Suprapubic skin (tissue), 4 donors: ENCODE results near the gene NINL. TPM values are rescaled to one million over a fixed set of nuclear protein-coding genes. Genes with fewer than 3 reads are reported as not detected.

Experiments used
- DNase-seq, 2 donors: peaks; one replicate each; pipeline ENCODE4 v3.0.0-alpha.2; 2019; ENCODE audit warnings: low spot score in 2 of 2
- H3K27ac ChIP-seq: fragments of 200-600 bp; sonication (generic); one replicate; pipeline ENCODE4 v1.5.1; 2019
- H3K27me3 ChIP-seq: fragments of 200-600 bp; sonication (generic); one replicate; pipeline ENCODE4 v1.5.1; 2019
- H3K36me3 ChIP-seq: fragments of 200-600 bp; sonication (generic); one replicate; pipeline ENCODE4 v1.5.1; 2019
- H3K4me1 ChIP-seq: fragments of 200-600 bp; sonication (generic); one replicate; pipeline ENCODE4 v1.5.1; 2019
- H3K4me3 ChIP-seq: fragments of 200-600 bp; sonication (generic); one replicate; pipeline ENCODE4 v1.5.1; 2019; ENCODE audit warnings: mild to moderate bottlenecking
- H3K9me3 ChIP-seq: fragments of 200-600 bp; sonication (generic); one replicate; pipeline ENCODE4 v1.5.1; 2019
- CTCF ChIP-seq, 2 donors: fragments of 200-600 bp in 1 of 2; fragments of 450-650 bp in 1 of 2; sonication (generic) in 1 of 2; IDR thresholded peaks; one replicate each; pipeline ENCODE4 v1.5.1; 2016 to 2019; ENCODE audit warnings: antibody characterized with exemption in 2 of 2, mild to moderate bottlenecking in 1 of 2, moderate library complexity in 1 of 2
- EP300 ChIP-seq: sonication (generic); formaldehyde crosslinking; IDR thresholded peaks from one replicate; pipeline ENCODE4 v1.6.1; 2017; ENCODE audit warnings: antibody characterized with exemption
- POLR2A ChIP-seq, 2 donors: fragments of 450-650 bp; IDR thresholded peaks; one replicate each; pipeline ENCODE4 v1.6.1; 2017; ENCODE audit warnings: antibody characterized with exemption in 2 of 2, mild to moderate bottlenecking in 2 of 2, moderate library complexity in 2 of 2
- POLR2AphosphoS5 ChIP-seq, 3 donors: sonication (generic); formaldehyde crosslinking; IDR thresholded peaks; one replicate each; pipeline ENCODE4 v1.6.1; 2017; ENCODE audit warnings: antibody characterized with exemption in 3 of 3
- WGBS: methylation state at CpG from one replicate; pipeline ENCODE4 v1.1.5; 2018; 5-methylcytosine and 5-hydroxymethylcytosine counted together
- total RNA-seq, 4 donors: library from RNA; depleted of rRNA; stranded (reverse); fragments of >200 nt; gene quantifications; one replicate each; pipeline ENCODE4 v1.1.0, GENCODE V29; 2016

The NINL gene
- total RNA-seq, 4 donors from 2014 or later, result 2.0 to 6.9 (median 2.6) TPM

GRCh38 chr20:25437153-25437581, 148.2 kb downstream of the NINL start:
- no peak for DNase-seq
- Histone ChIP-seq H3K36me3 (no peaks in the 10 kb centered on the region), H3K4me3 (no peak overlapping the region), H3K9me3 (no peaks in the 10 kb centered on the region), H3K4me1 (no peaks in the 10 kb centered on the region), H3K27me3 (no peaks in the 10 kb centered on the region), H3K27ac (no peak overlapping the region)
- WGBS, result 37% methylated on average over 4 of the region's 4 CpGs
- TF ChIP-seq POLR2AphosphoS5 (IDR thresholded peaks at IDR 0.05) (no peak), CTCF (IDR thresholded peaks at IDR 0.05) (no peak)

GRCh38 chr20:25424536-25424935, 160.8 kb downstream of the NINL start:
- H3K4me1 ChIP-seq, result no peaks in the 10 kb centered on the region
- H3K27ac ChIP-seq, result no peak overlapping the region
- H3K4me3 ChIP-seq, result no peak overlapping the region
- WGBS, result 93% methylated on average over 3 of the region's 3 CpGs
- no peaks in the 10 kb centered on the region for H3K9me3 ChIP-seq
- no peak for DNase-seq
- H3K36me3 ChIP-seq, result peaks cover 3% of the 10 kb centered on the region
- H3K27me3 ChIP-seq, result no peaks in the 10 kb centered on the region
- TF ChIP-seq CTCF (IDR thresholded peaks at IDR 0.05) (no peak), POLR2A (IDR thresholded peaks at IDR 0.05) (no peak), POLR2AphosphoS5 (IDR thresholded peaks at IDR 0.05) (no peak), EP300 (no peak)

DNA sequence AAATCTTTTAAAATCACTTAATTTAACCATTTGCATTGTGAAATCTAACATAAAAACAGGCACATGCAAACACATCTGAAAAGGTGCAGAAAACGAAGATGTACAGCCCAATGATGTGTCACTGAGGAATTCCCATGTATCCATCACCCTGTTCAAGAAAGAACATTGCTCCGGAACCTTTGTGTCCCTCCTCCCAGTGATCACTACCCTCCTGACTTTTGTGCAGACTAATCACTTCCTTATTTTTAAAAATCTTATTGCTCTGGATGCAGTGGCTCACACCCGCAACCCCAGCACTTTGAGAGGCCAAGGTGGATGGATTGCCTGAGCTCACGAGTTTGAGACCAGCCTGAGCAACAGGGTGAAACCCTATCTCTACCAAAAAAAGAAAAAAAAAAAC, 163.3 kb downstream of the NINL start:
- DNase-seq, result no peak
- TF ChIP-seq CTCF (IDR thresholded peaks at IDR 0.05) (no peak), POLR2AphosphoS5 (IDR thresholded peaks at IDR 0.05) (no peak), EP300 (no peak), POLR2A (IDR thresholded peaks at IDR 0.05) (no peak)
- Histone ChIP-seq H3K4me1 (no peaks in the 10 kb centered on the region), H3K9me3 (no peaks in the 10 kb centered on the region), H3K27me3 (no peaks in the 10 kb centered on the region), H3K36me3 (peaks cover 5% of the 10 kb centered on the region), H3K27ac (no peak overlapping the region), H3K4me3 (no peak overlapping the region)
- WGBS, result 85% methylated on average over 4 of the region's 4 CpGs

- H3K36me3 ChIP-seq, result peaks cover 5% of the 10 kb centered on the region
- TF ChIP-seq POLR2A (IDR thresholded peaks at IDR 0.05), result no peak
- no peak for TF ChIP-seq EP300
- TF ChIP-seq POLR2AphosphoS5 (IDR thresholded peaks at IDR 0.05), result no peak
- TF ChIP-seq CTCF (IDR thresholded peaks at IDR 0.05), result no peak
- H3K4me1 ChIP-seq, result no peaks in the 10 kb centered on the region
- H3K27ac ChIP-seq, result no peak overlapping the region
- H3K9me3 ChIP-seq, result no peaks in the 10 kb centered on the region
- H3K4me3 ChIP-seq, result no peak overlapping the region
- no peaks in the 10 kb centered on the region for H3K27me3 ChIP-seq
- no peak for DNase-seq
Measured at GRCh38 chr20:25421102-25421501, 164.2 kb downstream of the NINL start.

DNA sequence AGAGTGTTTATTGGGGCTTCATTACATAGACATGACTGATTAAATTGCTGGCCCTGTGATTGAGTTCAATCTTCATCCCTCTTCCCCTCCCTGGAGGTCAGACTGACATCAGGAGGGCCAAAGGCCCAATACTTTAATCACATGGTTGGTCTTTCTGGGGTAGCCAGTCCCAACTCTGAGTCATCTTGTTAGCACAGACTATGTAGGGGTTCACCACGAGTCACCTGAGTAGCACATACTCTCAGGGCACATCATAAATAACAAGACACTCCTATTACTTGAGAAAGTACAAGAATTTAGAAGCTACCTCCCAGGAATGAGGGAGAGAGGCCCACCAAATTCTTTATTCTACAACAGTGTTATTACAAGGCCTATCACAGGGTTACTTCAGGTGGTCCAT, 166.6 kb downstream of the NINL start:
- no peaks in the 10 kb centered on the region for H3K9me3 ChIP-seq
- no peaks in the 10 kb centered on the region for H3K27me3 ChIP-seq
- DNase-seq, result no peak
- no peaks in the 10 kb centered on the region for H3K4me1 ChIP-seq
- H3K4me3 ChIP-seq, result no peak overlapping the region
- no peak for TF ChIP-seq POLR2AphosphoS5 (IDR thresholded peaks at IDR 0.05)
- no peak for TF ChIP-seq CTCF (IDR thresholded peaks at IDR 0.05)
- no peak for TF ChIP-seq EP300
- TF ChIP-seq POLR2A (IDR thresholded peaks at IDR 0.05), result no peak
- no peak overlapping the region for H3K27ac ChIP-seq
- H3K36me3 ChIP-seq, result peaks cover 5% of the 10 kb centered on the region
- 67% methylated on average over 1 of the region's 1 CpG for WGBS
